Stimulated activated naive CD8-positive, alpha-beta T cell treated with anti-CD3 and anti-CD28 coated beads, Interleukin-15, amount 100 ng/mL, for 72 hours (primary cell): ENCODE measurements around the gene AANAT.
A peak's percentile ranks its signal among the peaks of the same experiment; 100 is the strongest.

ENCODE experiments used
- ATAC-seq: fragments of 150-1000 bp; cut with Tn5 transposase; 2 replicates; pipeline ENCODE4 v1.10.0; 2021; ENCODE audit warnings: mild to moderate bottlenecking, moderate library complexity
- DNase-seq, 2 donors: peaks; one replicate each; pipeline ENCODE4 v3.0.0; 2021 to 2022
- H3K27ac Mint-ChIP-seq, 2 donors: one replicate each; pipeline ENCODE4 v1.8.0; 2022; ENCODE audit warnings: mild to moderate bottlenecking in 2 of 2, mixed read lengths in 2 of 2, moderate library complexity in 2 of 2
- H3K27me3 Mint-ChIP-seq: one replicate; pipeline ENCODE4 v1.8.0; 2022; ENCODE audit warnings: mixed read lengths
- H3K4me1 Mint-ChIP-seq: one replicate; pipeline ENCODE4 v1.8.0; 2022; ENCODE audit warnings: mild to moderate bottlenecking, mixed read lengths
- H3K4me3 Mint-ChIP-seq, 2 donors: one replicate each; pipeline ENCODE4 v1.8.0; 2022; ENCODE audit warnings: mild to moderate bottlenecking in 2 of 2, mixed read lengths in 2 of 2, moderate library complexity in 1 of 2
- H3K9me3 Mint-ChIP-seq, 2 donors: one replicate each; pipeline ENCODE4 v1.8.0; 2022; ENCODE audit warnings: mixed read lengths in 2 of 2

Gene AANAT

GRCh38 chr17:76452127-76452659, 15.2 kb upstream of the AANAT start:
- Mint-ChIP-seq H3K4me1 (peaks cover 55% of the 10 kb centered on the region), H3K27me3 (no peaks in the 10 kb centered on the region), H3K27ac (peak overlapping the region; percentile 27 to 46), H3K9me3 (no peaks in the 10 kb centered on the region), H3K4me3 (peak overlapping the region; percentile 68 to 93)
- ATAC-seq (peak; percentile 57), DNase-seq (no peak)

- DNase-seq (peak; percentile 91 to 95), ATAC-seq (peak; percentile 96)
- H3K4me1 Mint-ChIP-seq = peaks cover 48% of the 10 kb centered on the region
- no peaks in the 10 kb centered on the region for H3K27me3 Mint-ChIP-seq
- peak within 1 kb of the TSS; percentile 27 to 46 for H3K27ac Mint-ChIP-seq
- H3K9me3 Mint-ChIP-seq = no peaks in the 10 kb centered on the region
- H3K4me3 Mint-ChIP-seq = peak within 1 kb of the TSS; percentile 68 to 93
These were observed 14.6 kb upstream of the AANAT start, which contains the start of gene UBE2O for GRCh38 chr17:76452660-76453430. Gene UBE2O, minus strand, starts transcription at chr17:76453152. Its CDS starts 11 bp downstream, at chr17:76453141.

GRCh38 chr17:76453431-76453743, 14.0 kb upstream of the AANAT start:
- Mint-ChIP-seq H3K4me3 (peak overlapping the region; percentile 68 to 93), H3K4me1 (peaks cover 43% of the 10 kb centered on the region), H3K9me3 (no peaks in the 10 kb centered on the region), H3K27ac (no peak overlapping the region), H3K27me3 (no peaks in the 10 kb centered on the region)
- DNase-seq (no peak), ATAC-seq (no peak)

- H3K4me1 Mint-ChIP-seq = no peaks in the 10 kb centered on the region
- DNase-seq (no peak), ATAC-seq (peak; percentile 43)
- H3K27ac Mint-ChIP-seq = peak overlapping the region in 1 of 2 donors; percentile 77
- H3K9me3 Mint-ChIP-seq = no peaks in the 10 kb centered on the region
- no peak overlapping the region for H3K4me3 Mint-ChIP-seq
- no peaks in the 10 kb centered on the region for H3K27me3 Mint-ChIP-seq
These were observed 8.6 kb upstream of the AANAT start for GRCh38 chr17:76458580-76459490.

- DNase-seq = no peak
- H3K27me3 Mint-ChIP-seq = no peaks in the 10 kb centered on the region
- no peak overlapping the region for H3K4me3 Mint-ChIP-seq
- H3K27ac Mint-ChIP-seq = no peak overlapping the region
- no peaks in the 10 kb centered on the region for H3K4me1 Mint-ChIP-seq
- ATAC-seq = no peak
- no peaks in the 10 kb centered on the region for H3K9me3 Mint-ChIP-seq
These were observed 7.7 kb upstream of the AANAT start for GRCh38 chr17:76459674-76460073.

DNA sequence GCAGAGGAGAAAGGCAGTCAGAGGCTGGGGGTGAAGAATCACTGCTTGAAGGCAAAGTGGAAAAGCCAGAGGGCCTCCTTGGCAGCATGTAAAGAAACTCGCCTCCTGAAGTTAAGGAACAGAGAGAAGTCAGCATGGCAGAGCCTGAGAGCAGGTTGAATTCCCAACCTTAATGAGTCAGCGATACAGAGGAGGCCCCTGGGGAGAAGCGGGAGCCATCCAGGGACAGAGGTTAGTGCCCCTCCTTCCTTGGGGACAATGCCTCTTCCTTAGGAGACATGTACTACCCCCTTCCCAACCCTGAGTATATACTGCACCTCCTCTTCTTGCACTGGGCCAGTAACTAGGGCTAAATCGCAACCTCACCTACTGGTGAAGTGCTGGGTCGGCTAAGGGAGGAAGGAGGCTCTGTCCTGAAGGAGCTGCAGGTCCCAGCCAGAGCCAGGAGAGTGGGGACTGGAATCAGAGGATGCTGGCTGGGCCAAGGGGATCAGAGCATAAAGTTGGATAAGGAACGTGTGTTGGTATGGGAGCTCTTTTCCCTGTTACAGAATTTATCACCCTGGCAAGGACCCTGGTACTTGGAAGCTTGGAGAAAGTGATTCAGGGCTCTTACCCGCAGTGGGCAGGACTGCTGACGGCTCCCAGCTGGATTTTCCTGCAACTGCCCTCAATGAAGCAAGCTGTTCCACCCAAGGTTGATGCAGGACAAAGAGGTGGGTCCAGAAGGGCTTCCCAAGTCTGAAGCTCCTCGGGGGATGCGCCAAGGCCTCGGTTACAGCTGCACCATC, 5.4 kb upstream of the AANAT start:
- no peaks in the 10 kb centered on the region for H3K9me3 Mint-ChIP-seq
- no peak overlapping the region for H3K27ac Mint-ChIP-seq
- no peaks in the 10 kb centered on the region for H3K27me3 Mint-ChIP-seq
- ATAC-seq = no peak
- peaks cover 12% of the 10 kb centered on the region for H3K4me1 Mint-ChIP-seq
- DNase-seq = no peak
- no peak overlapping the region for H3K4me3 Mint-ChIP-seq

DNA sequence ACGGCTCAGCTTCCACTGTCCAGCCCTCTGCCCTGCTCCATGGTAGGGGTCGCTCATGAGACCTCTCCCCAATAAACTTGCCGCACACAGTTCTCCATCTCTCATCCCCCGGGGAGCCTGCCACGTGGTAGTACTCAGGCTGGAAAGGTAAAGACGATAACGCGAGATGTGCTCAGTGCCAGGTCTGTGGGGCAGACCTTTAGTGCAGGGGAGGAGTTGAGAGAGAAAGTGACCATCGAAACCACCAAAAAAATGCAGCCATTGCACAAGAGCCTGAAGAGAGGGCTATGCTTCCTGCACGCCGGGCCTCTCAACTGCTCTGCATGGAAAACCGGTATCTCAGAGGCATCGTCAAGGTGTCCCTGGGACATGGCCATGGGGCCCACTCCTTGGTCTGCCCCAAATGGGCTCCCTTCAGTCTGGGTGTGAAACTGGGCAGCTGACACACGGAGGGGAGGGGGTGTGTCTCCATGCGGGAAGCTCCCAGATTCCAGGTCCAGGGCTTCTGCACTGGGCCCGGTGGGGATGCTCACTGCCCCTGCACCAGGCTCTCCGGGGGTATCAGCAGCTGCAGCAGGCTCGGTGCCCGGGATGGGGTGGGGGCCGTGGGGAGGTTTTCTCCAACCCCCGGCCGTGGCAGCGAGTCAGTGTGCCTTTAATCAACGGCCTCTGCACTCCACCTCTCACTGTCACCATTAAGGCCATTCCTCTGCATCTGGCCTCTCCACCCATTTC, 4.7 kb upstream of the AANAT start:
- Mint-ChIP-seq H3K9me3 (no peaks in the 10 kb centered on the region), H3K4me3 (no peak overlapping the region), H3K27me3 (no peaks in the 10 kb centered on the region), H3K4me1 (peaks cover 12% of the 10 kb centered on the region), H3K27ac (peak overlapping the region in 1 of 2 donors; percentile 13)
- no peak for ATAC-seq
- no peak for DNase-seq

DNA sequence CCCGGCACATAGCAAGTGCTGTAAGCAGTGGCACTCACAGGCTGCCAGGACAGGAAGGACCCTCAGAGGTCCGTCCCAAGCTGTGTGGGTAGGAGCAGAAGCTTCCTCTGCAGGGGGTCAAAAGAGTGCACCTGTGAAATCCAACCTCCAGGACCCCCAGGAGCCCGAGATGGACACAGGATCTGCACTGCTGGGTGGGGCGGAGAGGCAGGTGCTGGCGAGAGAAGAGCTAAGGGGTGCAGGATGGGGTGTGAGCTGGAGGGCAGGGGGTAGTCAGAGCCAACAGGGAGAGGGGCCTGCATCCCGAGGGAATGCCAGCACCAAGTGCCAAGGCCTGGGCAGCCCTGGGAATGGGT, 650 bp upstream of the AANAT start:
- DNase-seq (no peak), ATAC-seq (no peak)
- no peaks in the 10 kb centered on the region for H3K27me3 Mint-ChIP-seq
- no peak overlapping the region for H3K4me3 Mint-ChIP-seq
- peaks cover 12% of the 10 kb centered on the region for H3K4me1 Mint-ChIP-seq
- no peak overlapping the region for H3K27ac Mint-ChIP-seq
- H3K9me3 Mint-ChIP-seq = no peaks in the 10 kb centered on the region

- Mint-ChIP-seq H3K9me3 (no peaks in the 10 kb centered on the region), H3K27me3 (no peaks in the 10 kb centered on the region), H3K27ac (no peak overlapping the region), H3K4me3 (no peak overlapping the region), H3K4me1 (peaks cover 12% of the 10 kb centered on the region)
- ATAC-seq (no peak), DNase-seq (no peak)
These were observed 618 bp downstream of the AANAT start for GRCh38 chr17:76467809-76468633.

DNA sequence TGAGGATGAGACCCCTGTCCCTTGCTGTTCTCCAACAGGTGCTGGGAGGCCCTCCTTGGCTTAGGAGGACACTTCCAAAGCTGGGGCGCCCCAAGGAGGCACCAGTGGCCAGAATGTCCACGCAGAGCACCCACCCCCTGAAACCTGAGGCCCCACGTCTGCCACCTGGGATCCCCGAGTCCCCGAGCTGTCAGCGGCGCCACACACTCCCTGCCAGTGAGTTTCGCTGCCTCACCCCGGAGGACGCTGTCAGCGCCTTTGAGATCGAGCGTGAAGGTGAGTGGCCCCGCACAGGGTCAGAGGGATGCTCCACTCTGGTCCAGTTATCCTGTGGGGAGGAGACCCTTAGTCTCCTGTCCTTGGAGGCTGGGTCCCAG, 1.2 kb downstream of the AANAT start:
- H3K27me3 Mint-ChIP-seq = no peaks in the 10 kb centered on the region
- peaks cover 12% of the 10 kb centered on the region for H3K4me1 Mint-ChIP-seq
- H3K27ac Mint-ChIP-seq = no peak overlapping the region
- no peaks in the 10 kb centered on the region for H3K9me3 Mint-ChIP-seq
- no peak for DNase-seq
- ATAC-seq = no peak
- no peak overlapping the region for H3K4me3 Mint-ChIP-seq

GRCh38 chr17:76469076-76469990, 1.9 kb downstream of the AANAT start:
- H3K4me3 Mint-ChIP-seq = no peak overlapping the region
- DNase-seq (no peak), ATAC-seq (no peak)
- no peaks in the 10 kb centered on the region for H3K27me3 Mint-ChIP-seq
- peak overlapping the region in 1 of 2 donors; percentile 2 for H3K27ac Mint-ChIP-seq
- peaks cover 12% of the 10 kb centered on the region for H3K4me1 Mint-ChIP-seq
- no peaks in the 10 kb centered on the region for H3K9me3 Mint-ChIP-seq

- Mint-ChIP-seq H3K9me3 (no peaks in the 10 kb centered on the region), H3K4me1 (peaks cover 12% of the 10 kb centered on the region), H3K27me3 (no peaks in the 10 kb centered on the region), H3K27ac (peak overlapping the region in 1 of 2 donors; percentile 24), H3K4me3 (no peak overlapping the region)
- DNase-seq (no peak), ATAC-seq (no peak)
These were observed 2.8 kb downstream of the AANAT start for GRCh38 chr17:76469991-76470739.
